ENCODE results near the gene MIB2.
"Not testable (repeated sequence)": the region's sequence is repeated elsewhere in the genome, so short reads cannot be mapped to it uniquely, and the experiment has no call there.

Gene MIB2

GRCh38 chr1:1594602-1595260 lies 20.6 kb upstream of the MIB2 start:
- no peaks in the 10 kb centered on the region for H3K79me2 ChIP-seq (ENCODE audit: insufficient read depth, low read length)
- H3K9ac ChIP-seq (ENCODE audit: low read depth, low read length, poor library complexity, severe bottlenecking), result no peak overlapping the region
- no peaks in the 10 kb centered on the region for H4K20me1 ChIP-seq (ENCODE audit: insufficient read depth, low read length, poor library complexity, severe bottlenecking)
- no peaks in the 10 kb centered on the region for H3K9me3 ChIP-seq (ENCODE audit: insufficient read depth, low read depth, low read length)
- H3K4me3 ChIP-seq (ENCODE audit: low read length, poor library complexity, severe bottlenecking), result no peak overlapping the region
- H3K36me3 ChIP-seq (ENCODE audit: insufficient read depth, low read length), result no peaks in the 10 kb centered on the region
- H3K27me3 ChIP-seq (ENCODE audit: insufficient read depth, low read length, poor library complexity, severe bottlenecking), result peaks cover 19% of the 10 kb centered on the region
- no peaks in the 10 kb centered on the region for H3K9me2 ChIP-seq (replicated peaks; ENCODE audit: low read depth, low read length)
- no peaks in the 10 kb centered on the region for H3K4me1 ChIP-seq (ENCODE audit: insufficient read depth, low read length, poor library complexity, severe bottlenecking)
- no peaks in the 10 kb centered on the region for H3F3A ChIP-seq (ENCODE audit: low read depth)
- no peak overlapping the region for H2AFZ ChIP-seq (ENCODE audit: low read length)
- no peak overlapping the region for H3K4me2 ChIP-seq (ENCODE audit: low read depth, low read length, poor library complexity, severe bottlenecking)
- TF ChIP-seq EZH2phosphoT487 (IDR thresholded peaks at IDR 0.05; ENCODE audit: borderline replicate concordance), result no peak
- TF ChIP-seq CTCF (conservative IDR thresholded peaks at IDR 0.05; ENCODE audit: low read length), result no peak

GRCh38 chr1:1595341-1595740 lies 20.0 kb upstream of the MIB2 start:
- not testable (repeated sequence) for H2AFZ ChIP-seq (ENCODE audit: low read length); H4K20me1 ChIP-seq (ENCODE audit: insufficient read depth, low read length, poor library complexity, severe bottlenecking); H3K4me2 ChIP-seq (ENCODE audit: low read depth, low read length, poor library complexity, severe bottlenecking); H3K36me3 ChIP-seq (ENCODE audit: insufficient read depth, low read length); H3K4me3 ChIP-seq (ENCODE audit: low read length, poor library complexity, severe bottlenecking); H3F3A ChIP-seq (ENCODE audit: low read depth); H3K4me1 ChIP-seq (ENCODE audit: insufficient read depth, low read length, poor library complexity, severe bottlenecking); H3K9me3 ChIP-seq (ENCODE audit: insufficient read depth, low read depth, low read length); H3K9me2 ChIP-seq (replicated peaks; ENCODE audit: low read depth, low read length); H3K79me2 ChIP-seq (ENCODE audit: insufficient read depth, low read length); H3K9ac ChIP-seq (ENCODE audit: low read depth, low read length, poor library complexity, severe bottlenecking)
- peaks cover 19% of the 10 kb centered on the region for H3K27me3 ChIP-seq (ENCODE audit: insufficient read depth, low read length, poor library complexity, severe bottlenecking)

- Histone ChIP-seq H3K4me3 (ENCODE audit: low read length, poor library complexity, severe bottlenecking) (no peak overlapping the region), H4K20me1 (ENCODE audit: insufficient read depth, low read length, poor library complexity, severe bottlenecking) (no peaks in the 10 kb centered on the region), H3K4me1 (ENCODE audit: insufficient read depth, low read length, poor library complexity, severe bottlenecking) (no peaks in the 10 kb centered on the region), H3F3A (ENCODE audit: low read depth) (no peaks in the 10 kb centered on the region), H3K36me3 (ENCODE audit: insufficient read depth, low read length) (no peaks in the 10 kb centered on the region), H3K27me3 (ENCODE audit: insufficient read depth, low read length, poor library complexity, severe bottlenecking) (peaks cover 19% of the 10 kb centered on the region), H3K9me3 (ENCODE audit: insufficient read depth, low read depth, low read length) (no peaks in the 10 kb centered on the region), H3K9ac (ENCODE audit: low read depth, low read length, poor library complexity, severe bottlenecking) (no peak overlapping the region), H2AFZ (ENCODE audit: low read length) (no peak overlapping the region), H3K79me2 (ENCODE audit: insufficient read depth, low read length) (no peaks in the 10 kb centered on the region), H3K4me2 (ENCODE audit: low read depth, low read length, poor library complexity, severe bottlenecking) (no peak overlapping the region), H3K9me2 (replicated peaks; ENCODE audit: low read depth, low read length) (no peaks in the 10 kb centered on the region)
- no peak for TF ChIP-seq EZH2phosphoT487 (IDR thresholded peaks at IDR 0.05; ENCODE audit: borderline replicate concordance)
- TF ChIP-seq CTCF (conservative IDR thresholded peaks at IDR 0.05; ENCODE audit: low read length), result no peak
These were observed 18.6 kb upstream of the MIB2 start for GRCh38 chr1:1596493-1597274.

Measured in Loucy (cell line).